HEK293 (cell line): ENCODE data around the gene LPCAT1.

Experiments
- CTCF ChIA-PET: fragments of 350-600 bp; formaldehyde crosslinking; extraction: SDS; loops from one replicate; lab custom pipeline; 2021; ENCODE audit warnings: antibody characterized with exemption; lab: Yijun Ruan, JAX
- POLR2A ChIA-PET: fragments of 300-600 bp; formaldehyde crosslinking; extraction: SDS; loops from one replicate; lab custom pipeline; 2020; ENCODE audit warnings: antibody characterized with exemption, inconsistent platforms; lab: Yijun Ruan, JAX
- H3K27ac ChIP-seq: fragments of 200-500 bp; sonication (Bioruptor generic); 2 replicates; pipeline ENCODE4 v1.5.1; 2014; ENCODE audit warnings: low read depth, low read length, control low read depth, inconsistent platforms; ENCODE audit errors: extremely low read depth
- H3K36me3 ChIP-seq, 2 experiments: fragments of 200-500 bp in 1 of 2; sonication (Bioruptor generic) in 1 of 2; 1 replicate in 1 of 2; 2 replicates in 1 of 2; pipeline ENCODE4 v1.5.1; 2014 to 2017; ENCODE audit warnings: inconsistent platforms in 2 of 2, low read length in 2 of 2; ENCODE audit not compliant: control insufficient read depth in 2 of 2, insufficient read depth in 1 of 2
- H3K4me1 ChIP-seq: fragments of 200-500 bp; sonication (Bioruptor generic); 2 replicates; pipeline ENCODE4 v1.5.1; 2014; ENCODE audit warnings: mild to moderate bottlenecking, low read length, inconsistent platforms; ENCODE audit not compliant: control insufficient read depth, insufficient read depth
- H3K4me3 ChIP-seq: 2 replicates; pipeline ENCODE4 v1.5.1; 2011; ENCODE audit warnings: low read depth, mild to moderate bottlenecking, control low read depth, low read length, moderate library complexity
- H3K9me3 ChIP-seq: fragments of 200-500 bp; sonication (Bioruptor generic); 2 replicates; pipeline ENCODE4 v1.5.1; 2014; ENCODE audit warnings: low read depth, low read length, inconsistent platforms; ENCODE audit not compliant: control insufficient read depth, insufficient read depth
- GLIS1 ChIP-seq: fragments of 450-650 bp; formaldehyde crosslinking; IDR thresholded peaks from 2 replicates; pipeline ENCODE4 v1.5.1; 2016; ENCODE audit warnings: missing biosample characterization, missing genetic modification characterization
- KLF1 ChIP-seq: fragments of 450-650 bp; formaldehyde crosslinking; IDR thresholded peaks from 2 replicates; pipeline ENCODE4 v1.5.1; 2016; ENCODE audit warnings: missing biosample characterization, missing genetic modification characterization
- KLF10 ChIP-seq: fragments of 450-650 bp; IDR thresholded peaks from 2 replicates; pipeline ENCODE4 v1.5.1; 2018; ENCODE audit warnings: missing biosample characterization, mild to moderate bottlenecking, missing genetic modification characterization
- KLF17 ChIP-seq: fragments of 450-650 bp; formaldehyde crosslinking; IDR thresholded peaks from 2 replicates; pipeline ENCODE4 v1.5.1; 2016; ENCODE audit warnings: missing biosample characterization, missing genetic modification characterization
- SCRT1 ChIP-seq: fragments of 450-650 bp; formaldehyde crosslinking; IDR thresholded peaks from 2 replicates; pipeline ENCODE4 v1.5.1; 2016; ENCODE audit warnings: missing biosample characterization, missing genetic modification characterization, borderline replicate concordance
- ZNF214 ChIP-seq: fragments of 450-650 bp; formaldehyde crosslinking; IDR thresholded peaks from 2 replicates; pipeline ENCODE4 v1.5.1; 2017; ENCODE audit warnings: missing biosample characterization, mild to moderate bottlenecking, missing genetic modification characterization, borderline replicate concordance
- ZNF23 ChIP-seq: fragments of 450-650 bp; formaldehyde crosslinking; IDR thresholded peaks from 2 replicates; pipeline ENCODE4 v1.5.1; 2016; ENCODE audit warnings: missing biosample characterization, missing genetic modification characterization, borderline replicate concordance
- ZNF501 ChIP-seq: fragments of 450-650 bp; formaldehyde crosslinking; IDR thresholded peaks from 2 replicates; pipeline ENCODE4 v1.5.1; 2016; ENCODE audit warnings: missing biosample characterization, missing genetic modification characterization
- ZNF529 ChIP-seq: fragments of 450-650 bp; formaldehyde crosslinking; IDR thresholded peaks from 2 replicates; pipeline ENCODE4 v1.5.1; 2017; ENCODE audit warnings: missing genetic modification characterization, missing biosample characterization; ENCODE audit not compliant: insufficient replicate concordance
- ZNF560 ChIP-seq: fragments of 450-650 bp; formaldehyde crosslinking; IDR thresholded peaks from 2 replicates; pipeline ENCODE4 v1.5.1; 2017; ENCODE audit warnings: missing biosample characterization, missing genetic modification characterization, borderline replicate concordance
- ZNF600 ChIP-seq: fragments of 450-650 bp; formaldehyde crosslinking; IDR thresholded peaks from 2 replicates; pipeline ENCODE4 v1.5.1; 2016; ENCODE audit warnings: missing biosample characterization, missing genetic modification characterization
- ZNF670 ChIP-seq: fragments of 450-650 bp; formaldehyde crosslinking; IDR thresholded peaks from 2 replicates; pipeline ENCODE4 v1.5.1; 2016; ENCODE audit warnings: missing biosample characterization, missing genetic modification characterization, low read depth
- ZNF76 ChIP-seq: fragments of 450-650 bp; formaldehyde crosslinking; IDR thresholded peaks from 2 replicates; pipeline ENCODE4; 2016; ENCODE audit warnings: low read depth, missing biosample characterization, missing genetic modification characterization, borderline replicate concordance
- TF ChIP-seq, protein P1 (sequence below): fragments of 450-650 bp; formaldehyde crosslinking; IDR thresholded peaks from 2 replicates; pipeline ENCODE4 v1.5.1; 2016; ENCODE audit warnings: missing biosample characterization, missing genetic modification characterization
- TF ChIP-seq, protein P2 (sequence below): fragments of 450-650 bp; IDR thresholded peaks from 2 replicates; pipeline ENCODE4 v1.5.1; 2018; ENCODE audit warnings: missing biosample characterization, missing genetic modification characterization
- TF ChIP-seq, protein P3 (sequence below): fragments of 450-650 bp; formaldehyde crosslinking; optimal IDR thresholded peaks from 2 replicates; pipeline ENCODE3; 2016; ENCODE audit warnings: missing biosample characterization, mild to moderate bottlenecking, missing genetic modification characterization
- TF ChIP-seq, protein P4 (sequence below): fragments of 450-650 bp; formaldehyde crosslinking; conservative IDR thresholded peaks from 2 replicates; pipeline ENCODE4 v1.5.1; 2016; ENCODE audit warnings: low read depth, missing biosample characterization, missing genetic modification characterization

Gene LPCAT1

DNA sequence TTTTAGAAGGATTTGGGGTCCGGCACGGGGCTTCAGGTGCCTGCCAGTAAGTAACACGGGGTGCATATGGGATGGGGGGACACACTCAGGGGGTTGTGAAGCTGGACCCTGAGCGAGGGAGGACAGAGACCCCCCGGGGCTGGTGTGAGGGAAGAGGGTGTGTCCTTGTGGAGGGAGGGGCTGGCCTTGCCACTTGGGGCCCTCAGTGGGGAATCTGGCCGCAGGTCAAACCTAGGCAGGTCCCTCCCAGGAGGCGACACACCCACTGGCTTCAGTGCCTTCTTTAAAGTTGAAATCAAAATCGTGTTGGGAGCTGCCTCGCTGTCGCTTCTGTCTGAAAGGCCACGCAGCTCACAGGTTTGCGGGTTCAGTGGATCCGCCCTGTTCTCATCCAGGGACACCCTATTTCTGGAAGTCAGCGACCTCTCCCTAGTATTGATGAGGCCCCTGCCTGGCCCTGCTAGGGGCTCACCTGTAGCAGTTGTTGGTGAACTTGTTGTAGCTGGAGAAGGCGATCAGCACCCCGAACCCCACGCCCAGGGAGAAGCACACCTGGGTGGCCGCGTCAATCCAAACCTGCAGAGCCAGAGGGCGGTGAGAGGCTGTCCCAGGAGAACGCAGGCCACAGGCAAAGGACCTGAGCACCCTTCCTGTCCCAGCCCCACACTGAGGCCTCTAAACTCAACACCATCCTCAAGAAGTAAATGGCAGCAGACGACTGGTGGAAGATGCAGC lies 108.0 kb downstream of the LPCAT1 start:
- CTCF ChIA-PET, result no interaction called here
- no peaks in the 10 kb centered on the region for H3K9me3 ChIP-seq
- POLR2A ChIA-PET, result no interaction called here
- no peaks in the 10 kb centered on the region for H3K4me1 ChIP-seq
- H3K4me3 ChIP-seq, result no peak overlapping the region
- TF ChIP-seq GLIS1 (tag by site-specific recombination) (peak; percentile 33; the same call in 1 of the 2 replicates), KLF1 (peak; percentile 82), KLF10 (tag by site-specific recombination) (no peak)
- TF ChIP-seq, protein P1, sequence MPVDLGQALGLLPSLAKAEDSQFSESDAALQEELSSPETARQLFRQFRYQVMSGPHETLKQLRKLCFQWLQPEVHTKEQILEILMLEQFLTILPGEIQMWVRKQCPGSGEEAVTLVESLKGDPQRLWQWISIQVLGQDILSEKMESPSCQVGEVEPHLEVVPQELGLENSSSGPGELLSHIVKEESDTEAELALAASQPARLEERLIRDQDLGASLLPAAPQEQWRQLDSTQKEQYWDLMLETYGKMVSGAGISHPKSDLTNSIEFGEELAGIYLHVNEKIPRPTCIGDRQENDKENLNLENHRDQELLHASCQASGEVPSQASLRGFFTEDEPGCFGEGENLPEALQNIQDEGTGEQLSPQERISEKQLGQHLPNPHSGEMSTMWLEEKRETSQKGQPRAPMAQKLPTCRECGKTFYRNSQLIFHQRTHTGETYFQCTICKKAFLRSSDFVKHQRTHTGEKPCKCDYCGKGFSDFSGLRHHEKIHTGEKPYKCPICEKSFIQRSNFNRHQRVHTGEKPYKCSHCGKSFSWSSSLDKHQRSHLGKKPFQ (tag by site-specific recombination), result no peak
- no peaks in the 10 kb centered on the region for H3K36me3 ChIP-seq
- no peak overlapping the region for H3K27ac ChIP-seq

DNA sequence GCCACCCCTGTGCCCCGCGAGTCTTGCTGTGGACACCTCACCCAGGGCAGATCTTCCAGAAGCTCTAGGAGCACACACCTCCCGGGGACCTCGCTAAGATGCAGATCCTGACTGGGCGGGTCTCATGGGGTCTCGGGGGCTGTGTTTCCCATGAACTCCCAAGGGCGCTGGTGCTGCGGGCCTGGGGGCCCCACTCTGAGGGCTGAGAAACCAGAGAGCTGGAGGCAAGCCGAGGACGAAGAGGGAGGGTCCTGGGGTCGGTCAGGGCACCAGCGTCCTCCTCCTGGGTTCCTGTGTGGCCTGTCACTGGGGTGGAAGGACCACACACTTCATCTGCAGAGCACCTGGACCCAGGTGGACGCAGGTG lies 108.7 kb downstream of the LPCAT1 start:
- Histone ChIP-seq H3K36me3 (no peaks in the 10 kb centered on the region), H3K4me1 (no peaks in the 10 kb centered on the region), H3K4me3 (no peak overlapping the region), H3K27ac (no peak overlapping the region), H3K9me3 (no peaks in the 10 kb centered on the region)
- TF ChIP-seq, protein P2, sequence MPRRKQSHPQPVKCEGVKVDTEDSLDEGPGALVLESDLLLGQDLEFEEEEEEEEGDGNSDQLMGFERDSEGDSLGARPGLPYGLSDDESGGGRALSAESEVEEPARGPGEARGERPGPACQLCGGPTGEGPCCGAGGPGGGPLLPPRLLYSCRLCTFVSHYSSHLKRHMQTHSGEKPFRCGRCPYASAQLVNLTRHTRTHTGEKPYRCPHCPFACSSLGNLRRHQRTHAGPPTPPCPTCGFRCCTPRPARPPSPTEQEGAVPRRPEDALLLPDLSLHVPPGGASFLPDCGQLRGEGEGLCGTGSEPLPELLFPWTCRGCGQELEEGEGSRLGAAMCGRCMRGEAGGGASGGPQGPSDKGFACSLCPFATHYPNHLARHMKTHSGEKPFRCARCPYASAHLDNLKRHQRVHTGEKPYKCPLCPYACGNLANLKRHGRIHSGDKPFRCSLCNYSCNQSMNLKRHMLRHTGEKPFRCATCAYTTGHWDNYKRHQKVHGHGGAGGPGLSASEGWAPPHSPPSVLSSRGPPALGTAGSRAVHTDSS (tag by site-specific recombination), result no peak
- TF ChIP-seq, protein P3, sequence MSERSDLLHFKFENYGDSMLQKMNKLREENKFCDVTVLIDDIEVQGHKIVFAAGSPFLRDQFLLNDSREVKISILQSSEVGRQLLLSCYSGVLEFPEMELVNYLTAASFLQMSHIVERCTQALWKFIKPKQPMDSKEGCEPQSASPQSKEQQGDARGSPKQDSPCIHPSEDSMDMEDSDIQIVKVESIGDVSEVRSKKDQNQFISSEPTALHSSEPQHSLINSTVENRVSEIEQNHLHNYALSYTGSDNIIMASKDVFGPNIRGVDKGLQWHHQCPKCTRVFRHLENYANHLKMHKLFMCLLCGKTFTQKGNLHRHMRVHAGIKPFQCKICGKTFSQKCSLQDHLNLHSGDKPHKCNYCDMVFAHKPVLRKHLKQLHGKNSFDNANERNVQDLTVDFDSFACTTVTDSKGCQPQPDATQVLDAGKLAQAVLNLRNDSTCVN (tag by site-specific recombination), result no peak
- TF ChIP-seq ZNF529 (tag by site-specific recombination) (no peak), KLF1 (no peak), ZNF600 (tag by site-specific recombination) (no peak), ZNF214 (tag by site-specific recombination) (no peak), ZNF76 (tag by site-specific recombination) (no peak), ZNF23 (tag by site-specific recombination) (no peak), ZNF670 (tag by site-specific recombination) (no peak), SCRT1 (tag by site-specific recombination) (no peak), ZNF501 (tag by site-specific recombination) (no peak), KLF17 (no peak), ZNF560 (no peak)
- TF ChIP-seq, protein P4, sequence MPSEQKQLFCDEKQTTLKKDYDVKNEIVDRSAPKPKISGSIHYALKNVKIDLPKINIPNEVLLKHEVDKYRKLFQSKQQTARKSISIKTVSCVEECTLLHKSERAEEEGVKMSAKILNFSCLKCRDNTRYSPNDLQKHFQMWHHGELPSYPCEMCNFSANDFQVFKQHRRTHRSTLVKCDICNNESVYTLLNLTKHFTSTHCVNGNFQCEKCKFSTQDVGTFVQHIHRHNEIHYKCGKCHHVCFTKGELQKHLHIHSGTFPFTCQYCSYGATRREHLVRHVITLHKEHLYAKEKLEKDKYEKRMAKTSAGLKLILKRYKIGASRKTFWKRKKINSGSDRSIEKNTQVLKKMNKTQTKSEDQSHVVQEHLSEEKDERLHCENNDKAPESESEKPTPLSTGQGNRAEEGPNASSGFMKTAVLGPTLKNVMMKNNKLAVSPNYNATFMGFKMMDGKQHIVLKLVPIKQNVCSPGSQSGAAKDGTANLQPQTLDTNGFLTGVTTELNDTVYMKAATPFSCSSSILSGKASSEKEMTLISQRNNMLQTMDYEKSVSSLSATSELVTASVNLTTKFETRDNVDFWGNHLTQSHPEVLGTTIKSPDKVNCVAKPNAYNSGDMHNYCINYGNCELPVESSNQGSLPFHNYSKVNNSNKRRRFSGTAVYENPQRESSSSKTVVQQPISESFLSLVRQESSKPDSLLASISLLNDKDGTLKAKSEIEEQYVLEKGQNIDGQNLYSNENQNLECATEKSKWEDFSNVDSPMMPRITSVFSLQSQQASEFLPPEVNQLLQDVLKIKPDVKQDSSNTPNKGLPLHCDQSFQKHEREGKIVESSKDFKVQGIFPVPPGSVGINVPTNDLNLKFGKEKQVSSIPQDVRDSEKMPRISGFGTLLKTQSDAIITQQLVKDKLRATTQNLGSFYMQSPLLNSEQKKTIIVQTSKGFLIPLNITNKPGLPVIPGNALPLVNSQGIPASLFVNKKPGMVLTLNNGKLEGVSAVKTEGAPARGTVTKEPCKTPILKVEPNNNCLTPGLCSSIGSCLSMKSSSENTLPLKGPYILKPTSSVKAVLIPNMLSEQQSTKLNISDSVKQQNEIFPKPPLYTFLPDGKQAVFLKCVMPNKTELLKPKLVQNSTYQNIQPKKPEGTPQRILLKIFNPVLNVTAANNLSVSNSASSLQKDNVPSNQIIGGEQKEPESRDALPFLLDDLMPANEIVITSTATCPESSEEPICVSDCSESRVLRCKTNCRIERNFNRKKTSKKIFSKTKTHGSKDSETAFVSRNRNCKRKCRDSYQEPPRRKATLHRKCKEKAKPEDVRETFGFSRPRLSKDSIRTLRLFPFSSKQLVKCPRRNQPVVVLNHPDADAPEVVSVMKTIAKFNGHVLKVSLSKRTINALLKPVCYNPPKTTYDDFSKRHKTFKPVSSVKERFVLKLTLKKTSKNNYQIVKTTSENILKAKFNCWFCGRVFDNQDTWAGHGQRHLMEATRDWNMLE (tag by site-specific recombination), result no peak
- ChIA-PET POLR2A (no interaction called here), CTCF (interaction anchor here (1.1 kb wide), 1 partner anchor 35 kb away, joined by 12 read pairs; no protein-coding TSS in a partner anchor)
